GM10266 (cell line): ENCODE measurements around the gene KATNAL1.

Experiments used
- DNase-seq: peaks from one replicate; pipeline ENCODE4 v3.0.0; 2012; ENCODE audit errors: extremely low spot score
- CTCF ChIP-seq: IDR thresholded peaks from 2 replicates; pipeline ENCODE4 v1.5.1; 2012; ENCODE audit warnings: mild to moderate bottlenecking, low read depth; ENCODE audit not compliant: control insufficient read depth, insufficient read depth; ENCODE audit errors: missing control alignments

KATNAL1 gene

GRCh38 chr13:30331331-30331771, 24.0 kb upstream of the KATNAL1 start:
- DNase-seq: no peak
- TF ChIP-seq CTCF: no peak

GRCh38 chr13:30329009-30329585, 21.7 kb upstream of the KATNAL1 start:
- no peak for TF ChIP-seq CTCF
- DNase-seq: no peak

DNA sequence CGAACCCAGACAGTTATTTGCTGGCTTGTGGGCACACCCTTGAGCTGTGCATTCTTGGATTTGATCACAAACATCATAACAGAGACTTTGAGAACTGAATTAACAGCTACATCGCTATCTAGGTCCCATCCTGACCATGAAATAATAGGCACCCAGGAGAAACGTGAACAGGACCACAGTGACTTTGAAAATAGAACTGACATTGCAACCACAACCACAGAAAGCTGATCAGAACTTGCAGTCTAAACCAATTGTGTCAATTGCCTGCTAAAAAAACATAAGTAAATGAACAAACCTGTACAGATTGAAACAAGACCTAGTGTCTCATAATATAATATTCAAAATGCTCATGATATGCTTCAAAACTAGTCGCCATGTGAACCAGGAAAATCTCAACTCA, 18.3 kb upstream of the KATNAL1 start:
- TF ChIP-seq CTCF: no peak
- no peak for DNase-seq

GRCh38 chr13:30323524-30323923, 16.2 kb upstream of the KATNAL1 start:
- TF ChIP-seq CTCF: no peak

DNA sequence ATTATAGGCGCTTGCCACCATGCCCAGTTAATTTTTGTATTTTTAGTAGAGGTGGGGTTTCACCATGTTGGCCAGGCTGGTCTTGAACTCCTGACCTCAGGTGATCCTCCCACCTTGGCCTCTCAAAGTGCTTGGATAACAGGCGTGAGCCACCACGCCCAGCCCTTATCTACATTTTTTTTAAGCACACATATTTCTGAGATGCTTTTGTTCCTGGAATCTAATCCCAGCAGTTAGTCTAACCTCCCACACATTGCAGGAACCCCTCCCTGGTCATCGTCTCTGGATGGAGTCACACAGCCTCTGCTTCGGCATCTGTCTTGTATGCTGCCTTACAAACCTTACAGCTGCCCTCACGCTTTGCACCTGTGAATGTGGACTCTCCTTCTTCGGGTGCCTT, 15.1 kb upstream of the KATNAL1 start:
- no peak for DNase-seq
- no peak for TF ChIP-seq CTCF

More at GRCh38 chr13:30323524-30323923, 16.2 kb upstream of the KATNAL1 start:
- DNase-seq: no peak

GRCh38 chr13:30321256-30321655, 13.9 kb upstream of the KATNAL1 start:
- no peak for TF ChIP-seq CTCF
- DNase-seq: no peak

DNA sequence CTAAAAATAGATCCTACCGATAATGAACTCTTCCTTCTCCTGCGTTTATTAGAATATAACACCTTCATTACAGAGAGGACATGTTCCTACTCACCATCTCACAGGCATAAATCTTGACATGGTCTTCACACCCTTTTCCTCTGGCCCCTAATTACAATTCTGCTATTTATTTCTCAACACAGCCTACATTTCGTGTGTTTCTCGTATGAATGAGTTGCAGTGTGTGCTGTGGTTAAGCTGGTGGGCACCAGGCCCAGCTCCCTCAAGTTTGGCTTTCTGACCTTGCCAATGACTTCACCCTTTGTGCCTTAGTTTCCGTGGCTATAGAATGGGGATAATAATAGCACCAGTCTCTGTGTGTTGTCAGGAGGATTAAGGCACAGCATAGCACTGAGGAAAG, 12.3 kb upstream of the KATNAL1 start:
- DNase-seq: no peak

More for the DNA sequence above, 12.3 kb upstream of the KATNAL1 start:
- TF ChIP-seq CTCF: no peak
